Measurements from ENCODE around the gene HES7. TPM values are rescaled to one million over a fixed set of nuclear protein-coding genes. Genes with fewer than 3 reads are reported as not detected.

The HES7 gene
- total and polyA plus RNA-seq, 4 donors: not detected

DNA sequence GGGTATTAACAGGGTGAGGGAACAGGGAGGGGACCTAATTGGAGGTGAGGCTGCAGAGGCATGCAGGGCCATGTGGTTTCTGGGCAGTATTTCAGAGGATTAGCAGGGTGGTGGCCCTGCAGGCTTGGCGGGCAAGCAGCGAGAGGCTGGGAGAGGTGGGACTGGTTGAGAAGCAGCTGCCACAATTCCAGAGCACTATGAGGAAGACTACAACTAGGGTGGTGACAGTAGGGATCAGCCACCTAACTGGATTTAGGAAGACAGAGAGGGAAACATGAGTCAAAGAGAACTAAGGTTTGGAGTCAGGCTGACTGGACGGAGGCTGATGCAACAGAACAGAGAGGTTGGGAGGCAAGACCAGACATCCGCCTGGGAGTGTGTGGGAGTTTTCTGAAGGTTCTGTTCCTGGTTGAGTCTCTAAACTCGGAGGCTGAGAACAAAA lies 17.9 kb downstream of the HES7 start:
- no peak for DNase-seq (ENCODE audit: low spot score)
- H3K36me3 ChIP-seq (ENCODE audit: control insufficient read depth in 4 of 4, insufficient read depth in 3 of 4, low read depth in 1 of 4, low read length in 3 of 4): no peaks in the 10 kb centered on the region
- no peaks in the 10 kb centered on the region for H3K9me3 ChIP-seq (ENCODE audit: control insufficient read depth in 4 of 4, low read length in 3 of 4)
- H3K4me1 ChIP-seq (ENCODE audit: control insufficient read depth in 4 of 4, insufficient read depth in 4 of 4, low read length in 3 of 4): peaks cover 3 to 8% (median 5%) of the 10 kb centered on the region in 4 donors
- peaks cover 0 to 6% (median 2%) of the 10 kb centered on the region in 4 donors for H3K27me3 ChIP-seq (ENCODE audit: control insufficient read depth in 4 of 4, insufficient read depth in 4 of 4, low read length in 3 of 4)
- no peak overlapping the region for H3K27ac ChIP-seq (ENCODE audit: low read depth in 1 of 2, low read length in 2 of 2)
- no peak overlapping the region for H3K4me3 ChIP-seq (ENCODE audit: low read depth in 1 of 3, low read length in 3 of 3)
- 83% methylated on average over 5 of the region's 5 CpGs for WGBS
- TF ChIP-seq FOXA1 (IDR thresholded peaks at IDR 0.05): no peak
- no peak for TF ChIP-seq TAF1 (conservative IDR thresholded peaks at IDR 0.05)
- TF ChIP-seq RAD21 (IDR thresholded peaks at IDR 0.05): no peak
- TF ChIP-seq, protein P1, sequence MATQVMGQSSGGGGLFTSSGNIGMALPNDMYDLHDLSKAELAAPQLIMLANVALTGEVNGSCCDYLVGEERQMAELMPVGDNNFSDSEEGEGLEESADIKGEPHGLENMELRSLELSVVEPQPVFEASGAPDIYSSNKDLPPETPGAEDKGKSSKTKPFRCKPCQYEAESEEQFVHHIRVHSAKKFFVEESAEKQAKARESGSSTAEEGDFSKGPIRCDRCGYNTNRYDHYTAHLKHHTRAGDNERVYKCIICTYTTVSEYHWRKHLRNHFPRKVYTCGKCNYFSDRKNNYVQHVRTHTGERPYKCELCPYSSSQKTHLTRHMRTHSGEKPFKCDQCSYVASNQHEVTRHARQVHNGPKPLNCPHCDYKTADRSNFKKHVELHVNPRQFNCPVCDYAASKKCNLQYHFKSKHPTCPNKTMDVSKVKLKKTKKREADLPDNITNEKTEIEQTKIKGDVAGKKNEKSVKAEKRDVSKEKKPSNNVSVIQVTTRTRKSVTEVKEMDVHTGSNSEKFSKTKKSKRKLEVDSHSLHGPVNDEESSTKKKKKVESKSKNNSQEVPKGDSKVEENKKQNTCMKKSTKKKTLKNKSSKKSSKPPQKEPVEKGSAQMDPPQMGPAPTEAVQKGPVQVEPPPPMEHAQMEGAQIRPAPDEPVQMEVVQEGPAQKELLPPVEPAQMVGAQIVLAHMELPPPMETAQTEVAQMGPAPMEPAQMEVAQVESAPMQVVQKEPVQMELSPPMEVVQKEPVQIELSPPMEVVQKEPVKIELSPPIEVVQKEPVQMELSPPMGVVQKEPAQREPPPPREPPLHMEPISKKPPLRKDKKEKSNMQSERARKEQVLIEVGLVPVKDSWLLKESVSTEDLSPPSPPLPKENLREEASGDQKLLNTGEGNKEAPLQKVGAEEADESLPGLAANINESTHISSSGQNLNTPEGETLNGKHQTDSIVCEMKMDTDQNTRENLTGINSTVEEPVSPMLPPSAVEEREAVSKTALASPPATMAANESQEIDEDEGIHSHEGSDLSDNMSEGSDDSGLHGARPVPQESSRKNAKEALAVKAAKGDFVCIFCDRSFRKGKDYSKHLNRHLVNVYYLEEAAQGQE (IDR thresholded peaks at IDR 0.05): no peak
- TF ChIP-seq, protein P2, sequence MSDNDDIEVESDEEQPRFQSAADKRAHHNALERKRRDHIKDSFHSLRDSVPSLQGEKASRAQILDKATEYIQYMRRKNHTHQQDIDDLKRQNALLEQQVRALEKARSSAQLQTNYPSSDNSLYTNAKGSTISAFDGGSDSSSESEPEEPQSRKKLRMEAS (IDR thresholded peaks at IDR 0.05): no peak
- TF ChIP-seq SP1 (IDR thresholded peaks at IDR 0.05): no peak
- no peak for TF ChIP-seq HNF4A (conservative IDR thresholded peaks at IDR 0.05)
- TF ChIP-seq FOXA2 (IDR thresholded peaks at IDR 0.05): no peak
- H3K9ac ChIP-seq (ENCODE audit: low read depth in 1 of 2, low read length in 2 of 2): no peak overlapping the region

- Histone ChIP-seq H3K4me1 (ENCODE audit: control insufficient read depth in 4 of 4, insufficient read depth in 4 of 4, low read length in 3 of 4) (peaks cover under 1 to 3% (median 3%) of the 10 kb centered on the region in 4 donors), H3K9me3 (ENCODE audit: control insufficient read depth in 4 of 4, low read length in 3 of 4) (no peaks in the 10 kb centered on the region), H3K9ac (ENCODE audit: low read depth in 1 of 2, low read length in 2 of 2) (no peak overlapping the region), H3K4me3 (ENCODE audit: low read depth in 1 of 3, low read length in 3 of 3) (no peak overlapping the region), H3K27ac (ENCODE audit: low read depth in 1 of 2, low read length in 2 of 2) (no peak overlapping the region), H3K27me3 (ENCODE audit: control insufficient read depth in 4 of 4, insufficient read depth in 4 of 4, low read length in 3 of 4) (peaks cover 0 to 4% (median 1%) of the 10 kb centered on the region in 4 donors), H3K36me3 (ENCODE audit: control insufficient read depth in 4 of 4, insufficient read depth in 3 of 4, low read depth in 1 of 4, low read length in 3 of 4) (no peaks in the 10 kb centered on the region)
- no peak for DNase-seq (ENCODE audit: low spot score)
- WGBS: 86% methylated on average over 8 of the region's 8 CpGs
- no peak for TF ChIP-seq NR2F2 (IDR thresholded peaks at IDR 0.05)
These were observed 19.0 kb downstream of the HES7 start for GRCh38 chr17:8104911-8105310.

DNA sequence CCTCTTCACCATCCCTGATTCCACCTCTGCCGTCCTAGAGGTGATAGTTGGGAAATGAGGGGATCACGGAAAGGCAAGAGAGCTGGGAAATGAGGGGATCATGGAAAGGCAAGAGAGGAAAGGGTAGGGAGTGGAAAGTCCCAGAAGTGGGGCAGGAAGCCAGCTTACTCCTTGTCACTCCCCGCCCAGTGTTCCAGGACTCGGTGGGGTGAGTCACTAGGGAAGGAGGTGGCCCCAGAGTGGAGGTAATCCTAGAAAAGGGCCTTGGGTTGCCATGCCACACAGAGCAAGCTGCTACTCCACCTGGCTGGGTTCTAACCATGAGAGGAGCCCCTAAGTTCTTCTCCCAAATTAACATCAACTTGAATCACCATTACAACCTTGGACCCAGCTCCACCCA lies 20.4 kb downstream of the HES7 start:
- DNase-seq (ENCODE audit: low spot score): no peak
- no peak overlapping the region for H3K9ac ChIP-seq (ENCODE audit: low read depth in 1 of 2, low read length in 2 of 2)
- no peaks in the 10 kb centered on the region for H3K4me1 ChIP-seq (ENCODE audit: control insufficient read depth in 4 of 4, insufficient read depth in 4 of 4, low read length in 3 of 4)
- TF ChIP-seq EGR1 (IDR thresholded peaks at IDR 0.05; ENCODE audit: low read depth in 2 of 2) (no peak), RAD21 (IDR thresholded peaks at IDR 0.05) (no peak), JUND (IDR thresholded peaks at IDR 0.05) (no peak), YY1 (IDR thresholded peaks at IDR 0.05) (no peak), RXRA (IDR thresholded peaks at IDR 0.05) (no peak), TAF1 (conservative IDR thresholded peaks at IDR 0.05) (no peak), FOXA1 (IDR thresholded peaks at IDR 0.05) (no peak), FOXA2 (IDR thresholded peaks at IDR 0.05) (no peak), ZBTB33 (IDR thresholded peaks at IDR 0.05) (no peak), HNF4A (conservative IDR thresholded peaks at IDR 0.05) (no peak)
- TF ChIP-seq, protein P3, sequence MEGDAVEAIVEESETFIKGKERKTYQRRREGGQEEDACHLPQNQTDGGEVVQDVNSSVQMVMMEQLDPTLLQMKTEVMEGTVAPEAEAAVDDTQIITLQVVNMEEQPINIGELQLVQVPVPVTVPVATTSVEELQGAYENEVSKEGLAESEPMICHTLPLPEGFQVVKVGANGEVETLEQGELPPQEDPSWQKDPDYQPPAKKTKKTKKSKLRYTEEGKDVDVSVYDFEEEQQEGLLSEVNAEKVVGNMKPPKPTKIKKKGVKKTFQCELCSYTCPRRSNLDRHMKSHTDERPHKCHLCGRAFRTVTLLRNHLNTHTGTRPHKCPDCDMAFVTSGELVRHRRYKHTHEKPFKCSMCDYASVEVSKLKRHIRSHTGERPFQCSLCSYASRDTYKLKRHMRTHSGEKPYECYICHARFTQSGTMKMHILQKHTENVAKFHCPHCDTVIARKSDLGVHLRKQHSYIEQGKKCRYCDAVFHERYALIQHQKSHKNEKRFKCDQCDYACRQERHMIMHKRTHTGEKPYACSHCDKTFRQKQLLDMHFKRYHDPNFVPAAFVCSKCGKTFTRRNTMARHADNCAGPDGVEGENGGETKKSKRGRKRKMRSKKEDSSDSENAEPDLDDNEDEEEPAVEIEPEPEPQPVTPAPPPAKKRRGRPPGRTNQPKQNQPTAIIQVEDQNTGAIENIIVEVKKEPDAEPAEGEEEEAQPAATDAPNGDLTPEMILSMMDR (IDR thresholded peaks at IDR 0.05; ENCODE audit: low read depth, low read length, missing input control): no peak
- H3K27me3 ChIP-seq (ENCODE audit: control insufficient read depth in 4 of 4, insufficient read depth in 4 of 4, low read length in 3 of 4): peaks cover 0 to 3% (median 0%) of the 10 kb centered on the region in 4 donors
- H3K9me3 ChIP-seq (ENCODE audit: control insufficient read depth in 4 of 4, low read length in 3 of 4): no peaks in the 10 kb centered on the region
- no peak overlapping the region for H3K4me3 ChIP-seq (ENCODE audit: low read depth in 1 of 3, low read length in 3 of 3)
- 87% methylated on average over 4 of the region's 4 CpGs for WGBS
- H3K36me3 ChIP-seq (ENCODE audit: control insufficient read depth in 4 of 4, insufficient read depth in 3 of 4, low read depth in 1 of 4, low read length in 3 of 4): no peaks in the 10 kb centered on the region
- H3K27ac ChIP-seq (ENCODE audit: low read depth in 1 of 2, low read length in 2 of 2): no peak overlapping the region
